ENCODE data around the gene MYCBP2.

MYCBP2 gene

GRCh38 chr13:77001963-77002587 is 324.8 kb downstream of the MYCBP2 start:
- intact Hi-C loops (cut with DNase I; ENCODE audit: low total_unique reads): no loop called here
- DNase-seq: no peak
- peak overlapping the region; percentile 19 to 23 for H3K27ac ChIP-seq
- H3K4me3 ChIP-seq: no peak overlapping the region
- peaks cover 0 to 70% (median 14%) of the 10 kb centered on the region in 4 donors for H3K4me1 ChIP-seq
- H3K36me3 ChIP-seq: peaks cover 52 to 65% (median 52%) of the 10 kb centered on the region in 3 donors
- TF ChIP-seq, protein P1, sequence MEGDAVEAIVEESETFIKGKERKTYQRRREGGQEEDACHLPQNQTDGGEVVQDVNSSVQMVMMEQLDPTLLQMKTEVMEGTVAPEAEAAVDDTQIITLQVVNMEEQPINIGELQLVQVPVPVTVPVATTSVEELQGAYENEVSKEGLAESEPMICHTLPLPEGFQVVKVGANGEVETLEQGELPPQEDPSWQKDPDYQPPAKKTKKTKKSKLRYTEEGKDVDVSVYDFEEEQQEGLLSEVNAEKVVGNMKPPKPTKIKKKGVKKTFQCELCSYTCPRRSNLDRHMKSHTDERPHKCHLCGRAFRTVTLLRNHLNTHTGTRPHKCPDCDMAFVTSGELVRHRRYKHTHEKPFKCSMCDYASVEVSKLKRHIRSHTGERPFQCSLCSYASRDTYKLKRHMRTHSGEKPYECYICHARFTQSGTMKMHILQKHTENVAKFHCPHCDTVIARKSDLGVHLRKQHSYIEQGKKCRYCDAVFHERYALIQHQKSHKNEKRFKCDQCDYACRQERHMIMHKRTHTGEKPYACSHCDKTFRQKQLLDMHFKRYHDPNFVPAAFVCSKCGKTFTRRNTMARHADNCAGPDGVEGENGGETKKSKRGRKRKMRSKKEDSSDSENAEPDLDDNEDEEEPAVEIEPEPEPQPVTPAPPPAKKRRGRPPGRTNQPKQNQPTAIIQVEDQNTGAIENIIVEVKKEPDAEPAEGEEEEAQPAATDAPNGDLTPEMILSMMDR (IDR thresholded peaks at IDR 0.05): no peak
- H3K27me3 ChIP-seq: no peaks in the 10 kb centered on the region
- no peaks in the 10 kb centered on the region for H3K9me3 ChIP-seq

GRCh38 chr13:77001540-77001939 is 325.4 kb downstream of the MYCBP2 start:
- H3K4me1 ChIP-seq: peaks cover 0 to 66% (median 13%) of the 10 kb centered on the region in 4 donors

DNA sequence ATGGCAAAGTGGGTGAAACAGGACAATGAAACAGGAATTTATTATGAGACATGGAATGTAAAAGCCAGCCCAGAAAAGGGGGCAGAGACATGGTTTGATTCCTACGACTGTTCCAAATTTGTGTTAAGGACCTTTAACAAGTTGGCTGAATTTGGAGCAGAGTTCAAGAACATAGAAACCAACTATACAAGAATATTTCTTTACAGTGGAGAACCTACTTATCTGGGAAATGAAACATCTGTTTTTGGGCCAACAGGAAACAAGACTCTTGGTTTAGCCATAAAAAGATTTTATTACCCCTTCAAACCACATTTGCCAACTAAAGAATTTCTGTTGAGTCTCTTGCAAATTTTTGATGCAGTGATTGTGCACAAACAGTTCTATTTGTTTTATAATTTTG is 326.4 kb downstream of the MYCBP2 start:
- no peaks in the 10 kb centered on the region for H3K27me3 ChIP-seq
- H3K9me3 ChIP-seq: no peaks in the 10 kb centered on the region
- H3K4me1 ChIP-seq: peaks cover 0 to 57% (median 14%) of the 10 kb centered on the region in 4 donors
- DNase-seq: no peak
- intact Hi-C loops (cut with DNase I; ENCODE audit: low total_unique reads): no loop called here
- no peak overlapping the region for H3K4me3 ChIP-seq
- TF ChIP-seq, protein P1 (IDR thresholded peaks at IDR 0.05): no peak
- peaks cover 48 to 72% (median 52%) of the 10 kb centered on the region in 3 donors for H3K36me3 ChIP-seq
- H3K27ac ChIP-seq: peak overlapping the region; percentile 1 to 8

More at GRCh38 chr13:77001540-77001939, 325.4 kb downstream of the MYCBP2 start:
- intact Hi-C loops (cut with DNase I; ENCODE audit: low total_unique reads): no loop called here
- TF ChIP-seq, protein P1 (IDR thresholded peaks at IDR 0.05): no peak
- DNase-seq: no peak
- Histone ChIP-seq H3K9me3 (no peaks in the 10 kb centered on the region), H3K4me3 (no peak overlapping the region), H3K36me3 (peaks cover 48 to 65% (median 52%) of the 10 kb centered on the region in 3 donors), H3K27ac (peak overlapping the region; percentile 19 to 23), H3K27me3 (no peaks in the 10 kb centered on the region)

Data from tibial artery (tissue), 4 donors.